ENCODE data around the gene NDUFA8.

GRCh38 chr9:122188369-122188768, 28.8 kb upstream of the NDUFA8 start:
- TF ChIP-seq CTCF (conservative IDR thresholded peaks at IDR 0.05 in 1 of 2, IDR thresholded peaks at IDR 0.05 in 1 of 2; ENCODE audit: low read depth in 1 of 2, low read length in 2 of 2), result no peak
- no peak for TF ChIP-seq EZH2 (IDR thresholded peaks at IDR 0.05; ENCODE audit: low read length, missing control alignments)

Measured in fibroblast of lung (primary cell).